H1 (cell line): ENCODE data around the gene GABRD. TPM values are rescaled to one million over a fixed set of nuclear protein-coding genes. Genes with fewer than 3 reads are reported as not detected.

ENCODE experiments used
- CHD2 ChIP-seq: IDR thresholded peaks from 2 replicates; pipeline ENCODE4 v1.6.1; 2012; ENCODE audit warnings: low read length, improper control_type of control experiment
- EZH2 ChIP-seq: fragments of 200-600 bp; sonication (generic); IDR thresholded peaks from 2 replicates; pipeline ENCODE4 v1.7.1; 2012; ENCODE audit warnings: low read depth, mild to moderate bottlenecking, moderate library complexity, low read length, inconsistent platforms; ENCODE audit not compliant: severe bottlenecking
- GTF2F1 ChIP-seq: IDR thresholded peaks from 2 replicates; pipeline ENCODE4 v1.6.1; 2012; ENCODE audit warnings: low read depth, low read length, improper control_type of control experiment, borderline replicate concordance
- KDM5A ChIP-seq: fragments of 200-600 bp; IDR thresholded peaks from 2 replicates; pipeline ENCODE4 v1.7.1; 2012; ENCODE audit warnings: mild to moderate bottlenecking, low read length, inconsistent platforms, mixed read lengths
- SIN3A ChIP-seq, 2 experiments: IDR thresholded peaks in 1 of 2; conservative IDR thresholded peaks in 1 of 2; 2 replicates each; pipeline ENCODE4 v1.6.1; 2011 to 2012; ENCODE audit warnings: low read length in 2 of 2, improper control_type of control experiment in 1 of 2, low read depth in 1 of 2, mild to moderate bottlenecking in 1 of 2
- SP4 ChIP-seq: IDR thresholded peaks from 2 replicates; pipeline ENCODE4 v1.6.1; 2012; ENCODE audit warnings: low read length, inconsistent platforms
- TBP ChIP-seq: IDR thresholded peaks from 2 replicates; pipeline ENCODE4 v1.6.1; 2011; ENCODE audit warnings: low read depth, low read length, improper control_type of control experiment
- polyA plus RNA-seq, 7 experiments: library from polyadenylated mRNA; depleted of rRNA in 3 of 7; stranded (reverse) in 5 of 7; unstranded in 2 of 7; fragments of >200 nt in 5 of 7; fragments of 200-250 nt in 2 of 7; gene quantifications; 1 replicate in 5 of 7; 2 replicates in 1 of 7; 4 replicates in 1 of 7; pipeline versions ENCODE4 v1.2.1 to v1.2.3, GENCODE V29; 2011 to 2013; ENCODE audit warnings: missing spikeins in 2 of 7, mixed read lengths in 2 of 7
- total RNA-seq: library from RNA; stranded (reverse); fragmentation: NEBNext Ultra II Directional; extraction: Animal tissue kit (Norgen Biotek cat#: 25700); gene quantifications from 2 replicates; pipeline ENCODE4 v1.2.1, GENCODE V29; 2021
- TF ChIP-seq, protein P1 (sequence below): fragments of 300-600 bp; sonication (generic); IDR thresholded peaks from 2 replicates; pipeline ENCODE4 v1.7.1; 2012; ENCODE audit warnings: low read length, moderate library complexity, mild to moderate bottlenecking, inconsistent platforms; ENCODE audit not compliant: insufficient replicate concordance
- TF ChIP-seq, protein P2 (sequence below): IDR thresholded peaks from 2 replicates; pipeline ENCODE4 v1.6.1; 2012; ENCODE audit warnings: low read length, inconsistent platforms

The GABRD gene
- total and polyA plus RNA-seq, 2 of the 8 experiments (the other 6 are each of a cell fraction or from before 2014, with no cell fraction given), result 1.8 to 3.0 TPM

DNA sequence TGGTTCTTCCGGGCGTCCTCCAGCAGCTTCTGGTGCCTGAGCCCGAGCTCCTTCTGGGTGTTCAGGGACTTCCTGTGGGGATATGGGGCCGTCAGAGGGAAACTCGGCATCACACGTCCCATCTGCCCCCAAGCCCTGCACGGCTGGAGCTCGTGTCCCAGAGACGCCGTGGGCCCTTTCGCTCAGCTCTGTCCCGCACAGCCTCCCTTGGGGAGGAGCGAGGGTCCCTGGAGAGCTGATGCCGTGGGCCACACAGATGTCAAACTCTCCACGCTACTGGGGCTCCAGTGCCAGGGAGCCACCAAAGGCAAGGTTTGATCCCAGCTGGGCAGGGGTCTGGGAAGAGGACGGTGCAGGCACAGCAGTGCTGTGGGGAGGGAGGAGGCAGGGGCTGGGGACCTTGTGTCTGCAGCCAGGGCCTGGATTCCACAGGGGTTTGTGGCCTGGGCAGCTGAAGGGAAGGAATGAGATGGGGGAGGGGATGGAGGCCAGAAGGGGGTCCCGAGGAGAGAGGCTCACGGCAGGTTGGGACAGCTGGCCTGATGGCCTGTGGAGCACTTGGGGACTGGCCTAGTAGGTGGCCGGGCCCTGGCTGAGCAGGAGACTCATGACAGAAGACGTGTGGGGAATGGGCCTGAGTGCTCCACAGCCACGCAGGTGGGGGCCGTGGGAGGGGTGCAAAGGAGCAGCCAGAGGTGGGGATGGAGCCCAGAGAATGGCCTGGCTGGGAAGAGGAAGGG, 46.0 kb upstream of the GABRD start (continued):
- TF ChIP-seq, protein P1, sequence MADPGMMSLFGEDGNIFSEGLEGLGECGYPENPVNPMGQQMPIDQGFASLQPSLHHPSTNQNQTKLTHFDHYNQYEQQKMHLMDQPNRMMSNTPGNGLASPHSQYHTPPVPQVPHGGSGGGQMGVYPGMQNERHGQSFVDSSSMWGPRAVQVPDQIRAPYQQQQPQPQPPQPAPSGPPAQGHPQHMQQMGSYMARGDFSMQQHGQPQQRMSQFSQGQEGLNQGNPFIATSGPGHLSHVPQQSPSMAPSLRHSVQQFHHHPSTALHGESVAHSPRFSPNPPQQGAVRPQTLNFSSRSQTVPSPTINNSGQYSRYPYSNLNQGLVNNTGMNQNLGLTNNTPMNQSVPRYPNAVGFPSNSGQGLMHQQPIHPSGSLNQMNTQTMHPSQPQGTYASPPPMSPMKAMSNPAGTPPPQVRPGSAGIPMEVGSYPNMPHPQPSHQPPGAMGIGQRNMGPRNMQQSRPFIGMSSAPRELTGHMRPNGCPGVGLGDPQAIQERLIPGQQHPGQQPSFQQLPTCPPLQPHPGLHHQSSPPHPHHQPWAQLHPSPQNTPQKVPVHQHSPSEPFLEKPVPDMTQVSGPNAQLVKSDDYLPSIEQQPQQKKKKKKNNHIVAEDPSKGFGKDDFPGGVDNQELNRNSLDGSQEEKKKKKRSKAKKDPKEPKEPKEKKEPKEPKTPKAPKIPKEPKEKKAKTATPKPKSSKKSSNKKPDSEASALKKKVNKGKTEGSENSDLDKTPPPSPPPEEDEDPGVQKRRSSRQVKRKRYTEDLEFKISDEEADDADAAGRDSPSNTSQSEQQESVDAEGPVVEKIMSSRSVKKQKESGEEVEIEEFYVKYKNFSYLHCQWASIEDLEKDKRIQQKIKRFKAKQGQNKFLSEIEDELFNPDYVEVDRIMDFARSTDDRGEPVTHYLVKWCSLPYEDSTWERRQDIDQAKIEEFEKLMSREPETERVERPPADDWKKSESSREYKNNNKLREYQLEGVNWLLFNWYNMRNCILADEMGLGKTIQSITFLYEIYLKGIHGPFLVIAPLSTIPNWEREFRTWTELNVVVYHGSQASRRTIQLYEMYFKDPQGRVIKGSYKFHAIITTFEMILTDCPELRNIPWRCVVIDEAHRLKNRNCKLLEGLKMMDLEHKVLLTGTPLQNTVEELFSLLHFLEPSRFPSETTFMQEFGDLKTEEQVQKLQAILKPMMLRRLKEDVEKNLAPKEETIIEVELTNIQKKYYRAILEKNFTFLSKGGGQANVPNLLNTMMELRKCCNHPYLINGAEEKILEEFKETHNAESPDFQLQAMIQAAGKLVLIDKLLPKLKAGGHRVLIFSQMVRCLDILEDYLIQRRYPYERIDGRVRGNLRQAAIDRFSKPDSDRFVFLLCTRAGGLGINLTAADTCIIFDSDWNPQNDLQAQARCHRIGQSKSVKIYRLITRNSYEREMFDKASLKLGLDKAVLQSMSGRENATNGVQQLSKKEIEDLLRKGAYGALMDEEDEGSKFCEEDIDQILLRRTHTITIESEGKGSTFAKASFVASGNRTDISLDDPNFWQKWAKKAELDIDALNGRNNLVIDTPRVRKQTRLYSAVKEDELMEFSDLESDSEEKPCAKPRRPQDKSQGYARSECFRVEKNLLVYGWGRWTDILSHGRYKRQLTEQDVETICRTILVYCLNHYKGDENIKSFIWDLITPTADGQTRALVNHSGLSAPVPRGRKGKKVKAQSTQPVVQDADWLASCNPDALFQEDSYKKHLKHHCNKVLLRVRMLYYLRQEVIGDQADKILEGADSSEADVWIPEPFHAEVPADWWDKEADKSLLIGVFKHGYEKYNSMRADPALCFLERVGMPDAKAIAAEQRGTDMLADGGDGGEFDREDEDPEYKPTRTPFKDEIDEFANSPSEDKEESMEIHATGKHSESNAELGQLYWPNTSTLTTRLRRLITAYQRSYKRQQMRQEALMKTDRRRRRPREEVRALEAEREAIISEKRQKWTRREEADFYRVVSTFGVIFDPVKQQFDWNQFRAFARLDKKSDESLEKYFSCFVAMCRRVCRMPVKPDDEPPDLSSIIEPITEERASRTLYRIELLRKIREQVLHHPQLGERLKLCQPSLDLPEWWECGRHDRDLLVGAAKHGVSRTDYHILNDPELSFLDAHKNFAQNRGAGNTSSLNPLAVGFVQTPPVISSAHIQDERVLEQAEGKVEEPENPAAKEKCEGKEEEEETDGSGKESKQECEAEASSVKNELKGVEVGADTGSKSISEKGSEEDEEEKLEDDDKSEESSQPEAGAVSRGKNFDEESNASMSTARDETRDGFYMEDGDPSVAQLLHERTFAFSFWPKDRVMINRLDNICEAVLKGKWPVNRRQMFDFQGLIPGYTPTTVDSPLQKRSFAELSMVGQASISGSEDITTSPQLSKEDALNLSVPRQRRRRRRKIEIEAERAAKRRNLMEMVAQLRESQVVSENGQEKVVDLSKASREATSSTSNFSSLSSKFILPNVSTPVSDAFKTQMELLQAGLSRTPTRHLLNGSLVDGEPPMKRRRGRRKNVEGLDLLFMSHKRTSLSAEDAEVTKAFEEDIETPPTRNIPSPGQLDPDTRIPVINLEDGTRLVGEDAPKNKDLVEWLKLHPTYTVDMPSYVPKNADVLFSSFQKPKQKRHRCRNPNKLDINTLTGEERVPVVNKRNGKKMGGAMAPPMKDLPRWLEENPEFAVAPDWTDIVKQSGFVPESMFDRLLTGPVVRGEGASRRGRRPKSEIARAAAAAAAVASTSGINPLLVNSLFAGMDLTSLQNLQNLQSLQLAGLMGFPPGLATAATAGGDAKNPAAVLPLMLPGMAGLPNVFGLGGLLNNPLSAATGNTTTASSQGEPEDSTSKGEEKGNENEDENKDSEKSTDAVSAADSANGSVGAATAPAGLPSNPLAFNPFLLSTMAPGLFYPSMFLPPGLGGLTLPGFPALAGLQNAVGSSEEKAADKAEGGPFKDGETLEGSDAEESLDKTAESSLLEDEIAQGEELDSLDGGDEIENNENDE, result no peak
- TF ChIP-seq GTF2F1, result no peak
- TF ChIP-seq SP4, result no peak
- no peak for TF ChIP-seq CHD2
- TF ChIP-seq, protein P2, sequence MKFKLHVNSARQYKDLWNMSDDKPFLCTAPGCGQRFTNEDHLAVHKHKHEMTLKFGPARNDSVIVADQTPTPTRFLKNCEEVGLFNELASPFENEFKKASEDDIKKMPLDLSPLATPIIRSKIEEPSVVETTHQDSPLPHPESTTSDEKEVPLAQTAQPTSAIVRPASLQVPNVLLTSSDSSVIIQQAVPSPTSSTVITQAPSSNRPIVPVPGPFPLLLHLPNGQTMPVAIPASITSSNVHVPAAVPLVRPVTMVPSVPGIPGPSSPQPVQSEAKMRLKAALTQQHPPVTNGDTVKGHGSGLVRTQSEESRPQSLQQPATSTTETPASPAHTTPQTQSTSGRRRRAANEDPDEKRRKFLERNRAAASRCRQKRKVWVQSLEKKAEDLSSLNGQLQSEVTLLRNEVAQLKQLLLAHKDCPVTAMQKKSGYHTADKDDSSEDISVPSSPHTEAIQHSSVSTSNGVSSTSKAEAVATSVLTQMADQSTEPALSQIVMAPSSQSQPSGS, result no peak
- TF ChIP-seq EZH2, result no peak
- no peak for TF ChIP-seq KDM5A
- no peak for TF ChIP-seq TBP
- no peak for TF ChIP-seq SIN3A (conservative IDR thresholded peaks at IDR 0.05 in 1 of 2, IDR thresholded peaks at IDR 0.05 in 1 of 2; ENCODE audit: low read depth in 1 of 2, low read length in 2 of 2)
